Activated CD8-positive, alpha-beta T cell treated with anti-CD3 and anti-CD28 coated beads for 36 hours (primary cell): ENCODE results near the gene CCDC6. TPM values are rescaled to one million over a fixed set of nuclear protein-coding genes. Genes with fewer than 3 reads are reported as not detected.

Experiments used
- ATAC-seq: fragments of 200-7000 bp; cut with Tn5 transposase; one replicate; pipeline ENCODE4 v1.10.0; 2021; ENCODE audit warnings: mild to moderate bottlenecking, moderate library complexity
- CTCF ChIA-PET: fragments of 350-600 bp; sonication (Branson Sonifier 250); formaldehyde crosslinking; loops from one replicate; lab custom pipeline; 2021; ENCODE audit warnings: antibody characterized with exemption; lab: Charles Lee
- POLR2A ChIA-PET: fragments of 350-600 bp; sonication (Branson Sonifier 250); formaldehyde crosslinking; loops from one replicate; lab custom pipeline; 2021; ENCODE audit warnings: antibody characterized with exemption; lab: Charles Lee
- DNase-seq: peaks from one replicate; pipeline ENCODE4 v3.0.0-alpha.2; 2020
- H3K27ac Mint-ChIP-seq: one replicate; pipeline ENCODE4 v1.8.0; 2021; ENCODE audit warnings: mild to moderate bottlenecking, mixed read lengths
- H3K27me3 Mint-ChIP-seq: one replicate; pipeline ENCODE4 v1.8.0; 2021; ENCODE audit warnings: mixed read lengths
- H3K36me3 Mint-ChIP-seq: one replicate; pipeline ENCODE4 v1.8.0; 2021; ENCODE audit warnings: low read depth, mixed read lengths
- H3K4me1 Mint-ChIP-seq: one replicate; pipeline ENCODE4 v1.8.0; 2021; ENCODE audit warnings: low read depth, mixed read lengths
- H3K4me3 Mint-ChIP-seq: one replicate; pipeline ENCODE4 v1.8.0; 2021; ENCODE audit warnings: mild to moderate bottlenecking, moderate library complexity, mixed read lengths
- H3K9me3 Mint-ChIP-seq: one replicate; pipeline ENCODE4 v1.8.0; 2021; ENCODE audit warnings: mixed read lengths
- CTCF ChIP-seq: fragments of 200-600 bp; IDR thresholded peaks from one replicate; pipeline ENCODE4 v1.8.0; 2022; ENCODE audit warnings: antibody characterized with exemption, mild to moderate bottlenecking
- intact Hi-C: fragments of 100-400 bp; cut with micrococcal nuclease; formaldehyde crosslinking; loops from one replicate; pipeline ENCODE4 v1.10.0; 2022
- total RNA-seq, 2 experiments: library from RNA; stranded (reverse); gene quantifications; one replicate each; pipeline ENCODE4 v1.2.3, GENCODE V29; 2021

Gene CCDC6
- total RNA-seq, 2 experiments from 2014 or later, result 34.8 to 35.8 TPM

DNA sequence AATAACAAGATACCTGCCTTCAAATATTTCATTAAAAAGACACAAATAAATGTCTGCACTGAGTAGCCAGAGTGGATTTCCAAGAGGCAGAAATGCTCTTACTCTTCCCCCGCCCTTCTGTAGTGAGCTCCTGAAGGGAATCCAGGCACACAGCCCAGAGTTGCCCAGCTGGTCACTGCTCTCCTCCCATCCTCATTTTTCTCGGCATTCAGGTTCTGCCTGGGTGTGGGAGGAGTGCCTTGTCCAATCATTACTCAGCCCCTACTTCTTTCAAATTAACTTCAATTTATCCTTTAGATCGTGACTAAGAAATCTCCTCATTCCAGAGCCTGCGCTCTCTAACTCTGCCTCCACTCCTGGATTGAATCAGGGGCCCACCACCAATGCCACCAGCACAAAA, 12.2 kb downstream of the CCDC6 start:
- ChIA-PET POLR2A (interaction anchor here (1.4 kb wide), 1 partner anchor 8 kb away, joined by 3 read pairs; no protein-coding TSS in a partner anchor), CTCF (no interaction called here)
- no peak for ATAC-seq
- Mint-ChIP-seq H3K36me3 (peaks cover 18% of the 10 kb centered on the region), H3K27me3 (no peaks in the 10 kb centered on the region), H3K27ac (no peak overlapping the region), H3K9me3 (no peaks in the 10 kb centered on the region), H3K4me3 (no peak overlapping the region), H3K4me1 (peaks cover 68% of the 10 kb centered on the region)
- intact Hi-C loops, result no loop called here
- no peak for TF ChIP-seq CTCF
- DNase-seq, result no peak

DNA sequence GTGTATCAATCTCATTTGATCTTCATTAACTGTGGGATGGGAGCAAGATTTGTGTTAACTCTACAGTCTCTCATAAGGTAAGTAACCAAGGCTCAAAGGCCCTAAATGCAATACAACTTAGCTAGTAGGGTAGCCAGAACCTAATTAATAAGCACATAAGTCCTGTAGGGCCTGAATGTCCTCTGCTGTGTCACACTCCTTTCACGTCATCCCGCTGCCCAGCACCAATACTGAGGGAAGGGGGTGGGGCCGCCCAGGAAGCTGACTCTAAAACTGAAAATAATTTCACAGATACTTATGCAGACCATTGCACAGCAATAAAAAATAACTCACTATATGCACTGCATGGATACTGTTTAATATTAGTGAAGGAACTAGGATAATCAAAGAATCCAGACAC, 13.7 kb downstream of the CCDC6 start:
- intact Hi-C loops, result no loop called here
- H3K9me3 Mint-ChIP-seq, result no peaks in the 10 kb centered on the region
- H3K27me3 Mint-ChIP-seq, result no peaks in the 10 kb centered on the region
- CTCF ChIA-PET, result no interaction called here
- POLR2A ChIA-PET, result interaction anchor here (1.0 to 2.3 kb wide), 5 partner anchors 9 to 14 kb away, joined by 3 to 16 read pairs (median 3); partner anchors contain the start of gene CCDC6
- no peak overlapping the region for H3K4me3 Mint-ChIP-seq
- peaks cover 73% of the 10 kb centered on the region for H3K4me1 Mint-ChIP-seq
- DNase-seq, result no peak
- no peak for TF ChIP-seq CTCF
- peaks cover 23% of the 10 kb centered on the region for H3K36me3 Mint-ChIP-seq
- ATAC-seq, result no peak
- no peak overlapping the region for H3K27ac Mint-ChIP-seq

DNA sequence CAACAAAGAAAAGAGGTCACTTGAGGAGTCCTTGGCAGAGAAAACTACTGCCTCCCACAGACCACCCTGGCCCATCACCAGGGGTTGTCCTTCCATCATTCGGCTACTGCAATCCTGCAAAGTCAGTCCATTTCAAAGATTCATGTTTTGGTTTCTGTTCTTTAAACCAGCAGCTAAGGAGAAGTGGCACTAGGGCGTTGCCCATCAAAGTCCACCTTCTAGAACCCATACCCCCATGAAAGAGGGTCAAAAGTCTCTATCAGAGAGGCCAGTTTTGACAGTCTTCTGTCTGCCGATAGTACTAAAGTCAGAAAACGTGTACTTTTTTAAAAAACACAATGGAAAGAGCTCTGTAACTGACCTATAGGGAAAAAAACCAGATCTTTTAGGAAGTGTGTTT, 14.4 kb downstream of the CCDC6 start:
- ChIA-PET POLR2A (interaction anchor here (1.6 to 2.3 kb wide), 3 partner anchors 9 to 13 kb away, joined by 3 to 16 read pairs (median 4); no protein-coding TSS in a partner anchor), CTCF (interaction anchor here (1.3 kb wide), 1 partner anchor 87 kb away, joined by 3 read pairs; no protein-coding TSS in a partner anchor)
- DNase-seq, result no peak
- no peak for TF ChIP-seq CTCF
- Mint-ChIP-seq H3K27ac (no peak overlapping the region), H3K27me3 (no peaks in the 10 kb centered on the region), H3K4me1 (peaks cover 75% of the 10 kb centered on the region), H3K4me3 (no peak overlapping the region), H3K9me3 (no peaks in the 10 kb centered on the region), H3K36me3 (peaks cover 25% of the 10 kb centered on the region)
- intact Hi-C loops, result no loop called here
- no peak for ATAC-seq

- intact Hi-C loops, result no loop called here
- H3K4me3 Mint-ChIP-seq, result no peak overlapping the region
- peaks cover 24% of the 10 kb centered on the region for H3K36me3 Mint-ChIP-seq
- ChIA-PET CTCF (interaction anchor here (1.3 kb wide), 1 partner anchor 87 kb away, joined by 3 read pairs; no protein-coding TSS in a partner anchor), POLR2A (interaction anchor here (1.6 to 2.3 kb wide), 3 partner anchors 10 to 13 kb away, joined by 3 to 16 read pairs (median 4); no protein-coding TSS in a partner anchor)
- DNase-seq (no peak), ATAC-seq (no peak)
- peaks cover 77% of the 10 kb centered on the region for H3K4me1 Mint-ChIP-seq
- H3K9me3 Mint-ChIP-seq, result no peaks in the 10 kb centered on the region
- H3K27me3 Mint-ChIP-seq, result no peaks in the 10 kb centered on the region
- no peak for TF ChIP-seq CTCF
- no peak overlapping the region for H3K27ac Mint-ChIP-seq
Measured at GRCh38 chr10:59891349-59891748, 15.0 kb downstream of the CCDC6 start.

GRCh38 chr10:59888781-59889435, 17.4 kb downstream of the CCDC6 start:
- H3K27me3 Mint-ChIP-seq, result no peaks in the 10 kb centered on the region
- peaks cover 21% of the 10 kb centered on the region for H3K36me3 Mint-ChIP-seq
- CTCF ChIA-PET, result interaction anchor here (0.6 to 2.4 kb wide), 3 partner anchors 9 to 24 kb away, joined by 4 to 15 read pairs (median 5); partner anchors contain the start of gene CCDC6
- intact Hi-C loops, result no loop called here
- H3K4me1 Mint-ChIP-seq, result peaks cover 88% of the 10 kb centered on the region
- TF ChIP-seq CTCF, result no peak
- H3K27ac Mint-ChIP-seq, result no peak overlapping the region
- ATAC-seq (no peak), DNase-seq (no peak)
- H3K9me3 Mint-ChIP-seq, result no peaks in the 10 kb centered on the region
- POLR2A ChIA-PET, result interaction anchor here (0.6 to 3.5 kb wide), 5 partner anchors 9 to 18 kb away, joined by 3 to 35 read pairs (median 4); partner anchors contain the start of gene CCDC6
- H3K4me3 Mint-ChIP-seq, result no peak overlapping the region
